Liver (tissue), 9 donors: ENCODE measurements around the gene GABRB1. TPM values are rescaled to one million over a fixed set of nuclear protein-coding genes. Genes with fewer than 3 reads are reported as not detected.

ENCODE experiments used
- DNase-seq: peaks from one replicate; pipeline ENCODE4 v3.0.0-alpha.2; 2017; ENCODE audit warnings: low spot score
- H3K27ac ChIP-seq, 2 donors: one replicate each; pipeline ENCODE4 v1.7.0; 2013; ENCODE audit warnings: inconsistent platforms in 2 of 2, low read length in 2 of 2, control low read depth in 1 of 2, low read depth in 1 of 2, mild to moderate bottlenecking in 1 of 2
- H3K27me3 ChIP-seq, 4 donors: one replicate each; pipeline versions ENCODE4 v1.6.1 to v1.7.0; 2013; ENCODE audit warnings: low read length in 3 of 4, inconsistent platforms in 1 of 4, mild to moderate bottlenecking in 1 of 4, moderate library complexity in 1 of 4; ENCODE audit not compliant: control insufficient read depth in 4 of 4, insufficient read depth in 4 of 4
- H3K36me3 ChIP-seq, 4 donors: one replicate each; pipeline versions ENCODE4 v1.6.1 to v1.7.0; 2013; ENCODE audit warnings: low read length in 3 of 4, mild to moderate bottlenecking in 3 of 4, low read depth in 1 of 4, moderate library complexity in 1 of 4; ENCODE audit not compliant: control insufficient read depth in 4 of 4, insufficient read depth in 3 of 4
- H3K4me1 ChIP-seq, 4 donors: one replicate each; pipeline versions ENCODE4 v1.6.1 to v1.7.0; 2013; ENCODE audit warnings: low read length in 3 of 4, mild to moderate bottlenecking in 3 of 4, moderate library complexity in 1 of 4; ENCODE audit not compliant: control insufficient read depth in 4 of 4, insufficient read depth in 4 of 4
- H3K4me3 ChIP-seq, 3 donors: one replicate each; pipeline versions ENCODE4 v1.6.1 to v1.7.0; 2013; ENCODE audit warnings: low read length in 3 of 3, control low read depth in 1 of 3, low read depth in 1 of 3, mild to moderate bottlenecking in 1 of 3
- H3K9ac ChIP-seq, 2 donors: one replicate each; pipeline ENCODE4 v1.7.0; 2013; ENCODE audit warnings: low read length in 2 of 2, mild to moderate bottlenecking in 2 of 2, moderate library complexity in 2 of 2, control low read depth in 1 of 2, low read depth in 1 of 2
- H3K9me3 ChIP-seq, 4 donors: one replicate each; pipeline versions ENCODE4 v1.6.1 to v1.7.0; 2013; ENCODE audit warnings: low read length in 3 of 4; ENCODE audit not compliant: control insufficient read depth in 4 of 4
- EGR1 ChIP-seq, 2 donors: IDR thresholded peaks; 2 replicates each; pipeline ENCODE4 v1.6.1; 2016 to 2018; ENCODE audit warnings: antibody characterized with exemption in 2 of 2, low read depth in 2 of 2
- FOXA1 ChIP-seq: IDR thresholded peaks from 2 replicates; pipeline ENCODE4 v1.6.1; 2016; ENCODE audit warnings: antibody characterized with exemption
- FOXA2 ChIP-seq: IDR thresholded peaks from 2 replicates; pipeline ENCODE4 v1.6.1; 2016; ENCODE audit warnings: antibody characterized with exemption
- GABPA ChIP-seq, 2 donors: IDR thresholded peaks in 1 of 2; conservative IDR thresholded peaks in 1 of 2; 2 replicates each; pipeline ENCODE4 v1.6.1; 2016; ENCODE audit warnings: antibody characterized with exemption in 2 of 2, mild to moderate bottlenecking in 1 of 2, moderate library complexity in 1 of 2
- HNF4A ChIP-seq, 2 donors: conservative IDR thresholded peaks; 2 replicates each; pipeline ENCODE4 v1.6.1; 2016; ENCODE audit warnings: antibody characterized with exemption in 2 of 2, mild to moderate bottlenecking in 2 of 2
- JUND ChIP-seq, 2 donors: IDR thresholded peaks; 2 replicates each; pipeline ENCODE4 v1.6.1; 2016; ENCODE audit warnings: antibody characterized with exemption in 2 of 2
- RAD21 ChIP-seq, 2 donors: IDR thresholded peaks; 2 replicates each; pipeline ENCODE4 v1.6.1; 2016; ENCODE audit warnings: antibody characterized with exemption in 2 of 2, mild to moderate bottlenecking in 2 of 2
- SP1 ChIP-seq: IDR thresholded peaks from 2 replicates; pipeline ENCODE4 v1.6.1; 2018; ENCODE audit warnings: antibody characterized with exemption, mild to moderate bottlenecking
- TAF1 ChIP-seq: conservative IDR thresholded peaks from 2 replicates; pipeline ENCODE4 v1.6.1; 2016; ENCODE audit warnings: antibody characterized with exemption, mild to moderate bottlenecking
- YY1 ChIP-seq: IDR thresholded peaks from 2 replicates; pipeline ENCODE4 v1.6.1; 2016; ENCODE audit warnings: antibody characterized with exemption, mild to moderate bottlenecking
- whole genome bisulfite sequencing: extraction: QIAGEN DNeasy Blood & Tissue Kit; methylation state at CpG from one replicate; pipeline ENCODE4 v1.1.7; 2013; 5-methylcytosine and 5-hydroxymethylcytosine counted together
- polyA plus RNA-seq, 2 donors: library from polyadenylated mRNA; stranded (reverse) in 1 of 2; unstranded in 1 of 2; fragments of 200-250 nt in 1 of 2; fragments of >200 nt in 1 of 2; fragmentation: Nextera tagmentation in 1 of 2; extraction: Ambion mirVana in 1 of 2; gene quantifications; one replicate each; pipeline versions ENCODE4 v1.2.1 to v1.2.3, GENCODE V29; 2013 to 2015
- total RNA-seq, 2 donors: library from RNA; depleted of rRNA; stranded (reverse); fragments of >200 nt; gene quantifications; one replicate each; pipeline ENCODE4 v1.2.3, GENCODE V29; 2014
- TF ChIP-seq, protein P1 (sequence below): IDR thresholded peaks from 2 replicates; pipeline ENCODE4 v1.6.1; 2016; ENCODE audit warnings: antibody characterized with exemption
- TF ChIP-seq, protein P2 (sequence below): IDR thresholded peaks from 2 replicates; pipeline ENCODE4 v1.6.1; 2016; ENCODE audit warnings: antibody characterized with exemption
- TF ChIP-seq, protein P3 (sequence below): IDR thresholded peaks from 2 replicates; pipeline ENCODE4 v1.6.1; 2016; ENCODE audit warnings: antibody characterized with exemption, mild to moderate bottlenecking
- TF ChIP-seq, protein P4 (sequence below): fragments of 150-350 bp; IDR thresholded peaks from 2 replicates; pipeline ENCODE4 v1.5.1; 2017; ENCODE audit warnings: improper control_type of control experiment, low read depth, low read length; ENCODE audit not compliant: missing input control
- TF ChIP-seq, protein P5 (sequence below): IDR thresholded peaks from 2 replicates; pipeline ENCODE4 v1.6.1; 2016; ENCODE audit warnings: antibody characterized with exemption
- donor health status: healthy.
- donor health status: healthy.
- donor health status: healthy.
- donor health status: healthy.
- donor health status: healthy.

The GABRB1 gene
- total and polyA plus RNA-seq, 4 donors: 0.17 to 1.3 TPM; not detected in 2

DNA sequence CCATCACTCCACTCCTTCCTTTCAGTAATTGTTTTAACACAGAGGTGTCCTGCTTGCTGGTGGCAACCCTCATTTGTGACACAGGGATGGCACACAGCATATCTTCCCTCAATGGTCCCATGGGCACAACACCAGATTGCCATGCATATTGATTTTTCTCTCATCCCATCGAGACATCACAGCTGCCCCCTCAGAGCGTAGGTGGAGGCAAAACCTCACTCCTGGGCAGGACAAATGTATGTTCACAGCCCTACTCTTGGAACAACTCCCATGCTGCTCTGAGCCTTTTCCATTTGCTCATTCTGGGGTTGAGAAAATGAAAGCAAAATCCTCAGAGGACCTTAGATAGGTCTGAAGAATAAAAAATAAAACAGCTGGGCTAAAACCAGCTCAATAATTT is 172.2 kb downstream of the GABRB1 start:
- H3K27me3 ChIP-seq: no peaks in the 10 kb centered on the region
- H3K4me1 ChIP-seq: no peaks in the 10 kb centered on the region
- H3K9me3 ChIP-seq: no peaks in the 10 kb centered on the region
- H3K9ac ChIP-seq: no peak overlapping the region
- H3K4me3 ChIP-seq: no peak overlapping the region
- no peak for DNase-seq
- H3K27ac ChIP-seq: no peak overlapping the region
- TF ChIP-seq, protein P1, sequence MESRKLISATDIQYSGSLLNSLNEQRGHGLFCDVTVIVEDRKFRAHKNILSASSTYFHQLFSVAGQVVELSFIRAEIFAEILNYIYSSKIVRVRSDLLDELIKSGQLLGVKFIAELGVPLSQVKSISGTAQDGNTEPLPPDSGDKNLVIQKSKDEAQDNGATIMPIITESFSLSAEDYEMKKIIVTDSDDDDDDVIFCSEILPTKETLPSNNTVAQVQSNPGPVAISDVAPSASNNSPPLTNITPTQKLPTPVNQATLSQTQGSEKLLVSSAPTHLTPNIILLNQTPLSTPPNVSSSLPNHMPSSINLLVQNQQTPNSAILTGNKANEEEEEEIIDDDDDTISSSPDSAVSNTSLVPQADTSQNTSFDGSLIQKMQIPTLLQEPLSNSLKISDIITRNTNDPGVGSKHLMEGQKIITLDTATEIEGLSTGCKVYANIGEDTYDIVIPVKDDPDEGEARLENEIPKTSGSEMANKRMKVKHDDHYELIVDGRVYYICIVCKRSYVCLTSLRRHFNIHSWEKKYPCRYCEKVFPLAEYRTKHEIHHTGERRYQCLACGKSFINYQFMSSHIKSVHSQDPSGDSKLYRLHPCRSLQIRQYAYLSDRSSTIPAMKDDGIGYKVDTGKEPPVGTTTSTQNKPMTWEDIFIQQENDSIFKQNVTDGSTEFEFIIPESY: no peak
- TF ChIP-seq TAF1: no peak
- TF ChIP-seq, protein P2, sequence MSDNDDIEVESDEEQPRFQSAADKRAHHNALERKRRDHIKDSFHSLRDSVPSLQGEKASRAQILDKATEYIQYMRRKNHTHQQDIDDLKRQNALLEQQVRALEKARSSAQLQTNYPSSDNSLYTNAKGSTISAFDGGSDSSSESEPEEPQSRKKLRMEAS: no peak
- no peaks in the 10 kb centered on the region for H3K36me3 ChIP-seq
- WGBS: 69% methylated on average over 2 of the region's 2 CpGs

DNA sequence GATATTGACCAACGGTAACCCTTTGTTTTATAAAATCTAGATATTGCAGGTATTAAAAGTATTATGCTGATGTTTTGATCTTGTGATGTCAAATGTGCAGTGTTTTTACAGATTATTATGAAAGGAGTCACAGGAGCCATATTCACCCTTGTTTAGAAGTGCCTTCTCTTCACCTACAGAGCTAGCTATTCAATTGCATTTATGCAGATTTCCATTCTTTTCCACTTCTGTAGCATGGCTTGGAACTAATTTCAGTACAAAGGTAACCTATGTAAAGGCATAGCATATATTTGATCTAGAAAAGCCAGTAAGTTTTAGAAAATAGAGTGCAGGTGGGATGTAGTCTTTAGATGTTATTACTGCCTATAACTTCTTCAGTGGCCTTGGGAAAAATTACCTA is 176.2 kb downstream of the GABRB1 start:
- no peaks in the 10 kb centered on the region for H3K9me3 ChIP-seq
- H3K27me3 ChIP-seq: no peaks in the 10 kb centered on the region
- WGBS: 82% methylated on average over 1 of the region's 1 CpG
- H3K4me3 ChIP-seq: no peak overlapping the region
- TF ChIP-seq RAD21 (IDR thresholded peaks at IDR 0.05): no peak
- TF ChIP-seq, protein P3, sequence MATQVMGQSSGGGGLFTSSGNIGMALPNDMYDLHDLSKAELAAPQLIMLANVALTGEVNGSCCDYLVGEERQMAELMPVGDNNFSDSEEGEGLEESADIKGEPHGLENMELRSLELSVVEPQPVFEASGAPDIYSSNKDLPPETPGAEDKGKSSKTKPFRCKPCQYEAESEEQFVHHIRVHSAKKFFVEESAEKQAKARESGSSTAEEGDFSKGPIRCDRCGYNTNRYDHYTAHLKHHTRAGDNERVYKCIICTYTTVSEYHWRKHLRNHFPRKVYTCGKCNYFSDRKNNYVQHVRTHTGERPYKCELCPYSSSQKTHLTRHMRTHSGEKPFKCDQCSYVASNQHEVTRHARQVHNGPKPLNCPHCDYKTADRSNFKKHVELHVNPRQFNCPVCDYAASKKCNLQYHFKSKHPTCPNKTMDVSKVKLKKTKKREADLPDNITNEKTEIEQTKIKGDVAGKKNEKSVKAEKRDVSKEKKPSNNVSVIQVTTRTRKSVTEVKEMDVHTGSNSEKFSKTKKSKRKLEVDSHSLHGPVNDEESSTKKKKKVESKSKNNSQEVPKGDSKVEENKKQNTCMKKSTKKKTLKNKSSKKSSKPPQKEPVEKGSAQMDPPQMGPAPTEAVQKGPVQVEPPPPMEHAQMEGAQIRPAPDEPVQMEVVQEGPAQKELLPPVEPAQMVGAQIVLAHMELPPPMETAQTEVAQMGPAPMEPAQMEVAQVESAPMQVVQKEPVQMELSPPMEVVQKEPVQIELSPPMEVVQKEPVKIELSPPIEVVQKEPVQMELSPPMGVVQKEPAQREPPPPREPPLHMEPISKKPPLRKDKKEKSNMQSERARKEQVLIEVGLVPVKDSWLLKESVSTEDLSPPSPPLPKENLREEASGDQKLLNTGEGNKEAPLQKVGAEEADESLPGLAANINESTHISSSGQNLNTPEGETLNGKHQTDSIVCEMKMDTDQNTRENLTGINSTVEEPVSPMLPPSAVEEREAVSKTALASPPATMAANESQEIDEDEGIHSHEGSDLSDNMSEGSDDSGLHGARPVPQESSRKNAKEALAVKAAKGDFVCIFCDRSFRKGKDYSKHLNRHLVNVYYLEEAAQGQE: no peak
- H3K4me1 ChIP-seq: no peaks in the 10 kb centered on the region
- peaks cover 0 to 2% (median 0%) of the 10 kb centered on the region in 4 donors for H3K36me3 ChIP-seq
- H3K9ac ChIP-seq: no peak overlapping the region
- H3K27ac ChIP-seq: no peak overlapping the region
- DNase-seq: no peak

DNA sequence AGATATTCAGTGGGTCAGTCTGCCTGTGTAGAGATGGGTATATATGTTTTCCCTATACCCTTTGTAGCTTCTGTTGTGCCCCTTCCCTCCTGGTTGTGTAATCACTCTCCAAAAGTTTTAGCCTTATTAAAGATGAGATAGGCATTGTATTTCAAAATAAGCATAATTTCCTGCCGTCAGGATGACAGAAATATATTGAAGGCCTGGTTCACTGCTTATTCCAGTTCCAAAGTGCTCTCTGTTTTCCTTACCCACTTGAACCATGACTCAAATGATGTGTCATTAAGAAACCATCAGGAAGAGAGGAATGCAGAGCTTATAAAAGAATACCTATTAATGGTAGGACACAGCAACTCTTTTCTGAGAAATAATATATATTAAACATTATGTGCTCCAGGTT is 178.5 kb downstream of the GABRB1 start:
- Histone ChIP-seq H3K27ac (no peak overlapping the region), H3K9me3 (no peaks in the 10 kb centered on the region), H3K36me3 (peaks cover 0 to 2% (median 0%) of the 10 kb centered on the region in 4 donors), H3K27me3 (no peaks in the 10 kb centered on the region), H3K4me3 (no peak overlapping the region), H3K4me1 (no peaks in the 10 kb centered on the region), H3K9ac (no peak overlapping the region)
- WGBS: 50% methylated on average over 1 of the region's 1 CpG
- no peak for DNase-seq
- TF ChIP-seq JUND (IDR thresholded peaks at IDR 0.05): no peak
- no peak for TF ChIP-seq GABPA (IDR thresholded peaks at IDR 0.05 in 1 of 2, conservative IDR thresholded peaks at IDR 0.05 in 1 of 2)
- no peak for TF ChIP-seq YY1
- no peak for TF ChIP-seq EGR1 (IDR thresholded peaks at IDR 0.05; ENCODE audit: low read depth in 2 of 2)
- TF ChIP-seq FOXA2: no peak
- TF ChIP-seq, protein P1: no peak
- TF ChIP-seq, protein P4, sequence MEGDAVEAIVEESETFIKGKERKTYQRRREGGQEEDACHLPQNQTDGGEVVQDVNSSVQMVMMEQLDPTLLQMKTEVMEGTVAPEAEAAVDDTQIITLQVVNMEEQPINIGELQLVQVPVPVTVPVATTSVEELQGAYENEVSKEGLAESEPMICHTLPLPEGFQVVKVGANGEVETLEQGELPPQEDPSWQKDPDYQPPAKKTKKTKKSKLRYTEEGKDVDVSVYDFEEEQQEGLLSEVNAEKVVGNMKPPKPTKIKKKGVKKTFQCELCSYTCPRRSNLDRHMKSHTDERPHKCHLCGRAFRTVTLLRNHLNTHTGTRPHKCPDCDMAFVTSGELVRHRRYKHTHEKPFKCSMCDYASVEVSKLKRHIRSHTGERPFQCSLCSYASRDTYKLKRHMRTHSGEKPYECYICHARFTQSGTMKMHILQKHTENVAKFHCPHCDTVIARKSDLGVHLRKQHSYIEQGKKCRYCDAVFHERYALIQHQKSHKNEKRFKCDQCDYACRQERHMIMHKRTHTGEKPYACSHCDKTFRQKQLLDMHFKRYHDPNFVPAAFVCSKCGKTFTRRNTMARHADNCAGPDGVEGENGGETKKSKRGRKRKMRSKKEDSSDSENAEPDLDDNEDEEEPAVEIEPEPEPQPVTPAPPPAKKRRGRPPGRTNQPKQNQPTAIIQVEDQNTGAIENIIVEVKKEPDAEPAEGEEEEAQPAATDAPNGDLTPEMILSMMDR: no peak
- TF ChIP-seq TAF1: no peak
- no peak for TF ChIP-seq FOXA1
- TF ChIP-seq SP1: no peak
- TF ChIP-seq RAD21 (IDR thresholded peaks at IDR 0.05): no peak
- TF ChIP-seq, protein P5, sequence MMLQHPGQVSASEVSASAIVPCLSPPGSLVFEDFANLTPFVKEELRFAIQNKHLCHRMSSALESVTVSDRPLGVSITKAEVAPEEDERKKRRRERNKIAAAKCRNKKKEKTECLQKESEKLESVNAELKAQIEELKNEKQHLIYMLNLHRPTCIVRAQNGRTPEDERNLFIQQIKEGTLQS: no peak
- TF ChIP-seq, protein P2: no peak
- TF ChIP-seq HNF4A (conservative IDR thresholded peaks at IDR 0.05): no peak
